ENCODE data around the gene C20orf141.

GRCh38 chr20:2800521-2801285 lies 14.1 kb upstream of the C20orf141 start, which contains the start of gene CPXM1:
- no peak for TF ChIP-seq POLR2A (IDR thresholded peaks at IDR 0.05)
- TF ChIP-seq, protein P1, sequence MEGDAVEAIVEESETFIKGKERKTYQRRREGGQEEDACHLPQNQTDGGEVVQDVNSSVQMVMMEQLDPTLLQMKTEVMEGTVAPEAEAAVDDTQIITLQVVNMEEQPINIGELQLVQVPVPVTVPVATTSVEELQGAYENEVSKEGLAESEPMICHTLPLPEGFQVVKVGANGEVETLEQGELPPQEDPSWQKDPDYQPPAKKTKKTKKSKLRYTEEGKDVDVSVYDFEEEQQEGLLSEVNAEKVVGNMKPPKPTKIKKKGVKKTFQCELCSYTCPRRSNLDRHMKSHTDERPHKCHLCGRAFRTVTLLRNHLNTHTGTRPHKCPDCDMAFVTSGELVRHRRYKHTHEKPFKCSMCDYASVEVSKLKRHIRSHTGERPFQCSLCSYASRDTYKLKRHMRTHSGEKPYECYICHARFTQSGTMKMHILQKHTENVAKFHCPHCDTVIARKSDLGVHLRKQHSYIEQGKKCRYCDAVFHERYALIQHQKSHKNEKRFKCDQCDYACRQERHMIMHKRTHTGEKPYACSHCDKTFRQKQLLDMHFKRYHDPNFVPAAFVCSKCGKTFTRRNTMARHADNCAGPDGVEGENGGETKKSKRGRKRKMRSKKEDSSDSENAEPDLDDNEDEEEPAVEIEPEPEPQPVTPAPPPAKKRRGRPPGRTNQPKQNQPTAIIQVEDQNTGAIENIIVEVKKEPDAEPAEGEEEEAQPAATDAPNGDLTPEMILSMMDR (IDR thresholded peaks at IDR 0.05): no peak
- TF ChIP-seq EP300 (IDR thresholded peaks at IDR 0.05): no peak
